Activated naive CD4-positive, alpha-beta T cell treated with anti-CD3 and anti-CD28 coated beads, Interleukin-2, amount 50 U/mL, for 72 hours (primary cell): ENCODE data around the gene RGS17. TPM values are rescaled to one million over a fixed set of nuclear protein-coding genes. Genes with fewer than 3 reads are reported as not detected.
"Not testable (repeated sequence)": the region's sequence is repeated elsewhere in the genome, so short reads cannot be mapped to it uniquely, and the experiment has no call there.

Experiments
- ATAC-seq, 2 donors: fragments of 150-1000 bp; cut with Tn5 transposase; 2 replicates each; pipeline ENCODE4 v1.10.0; 2021; ENCODE audit warnings: mild to moderate bottlenecking in 2 of 2, moderate library complexity in 2 of 2
- DNase-seq, 2 donors: peaks; one replicate each; pipeline ENCODE4 v3.0.0; 2021 to 2022; ENCODE audit warnings: low spot score in 2 of 2
- H3K27ac Mint-ChIP-seq, 2 donors: one replicate each; pipeline ENCODE4 v1.8.0; 2022; ENCODE audit warnings: mild to moderate bottlenecking in 2 of 2, mixed read lengths in 2 of 2
- H3K36me3 Mint-ChIP-seq, 2 donors: one replicate each; pipeline ENCODE4 v1.8.0; 2022; ENCODE audit warnings: mixed read lengths in 2 of 2
- H3K9me3 Mint-ChIP-seq, 2 donors: one replicate each; pipeline ENCODE4 v1.8.0; 2022; ENCODE audit warnings: mixed read lengths in 2 of 2
- total RNA-seq, 2 donors: library from RNA; stranded (reverse); gene quantifications; one replicate each; pipeline ENCODE4 v1.2.3, GENCODE V29; 2022

Gene RGS17
- total RNA-seq, 2 donors from 2014 or later: not detected

DNA sequence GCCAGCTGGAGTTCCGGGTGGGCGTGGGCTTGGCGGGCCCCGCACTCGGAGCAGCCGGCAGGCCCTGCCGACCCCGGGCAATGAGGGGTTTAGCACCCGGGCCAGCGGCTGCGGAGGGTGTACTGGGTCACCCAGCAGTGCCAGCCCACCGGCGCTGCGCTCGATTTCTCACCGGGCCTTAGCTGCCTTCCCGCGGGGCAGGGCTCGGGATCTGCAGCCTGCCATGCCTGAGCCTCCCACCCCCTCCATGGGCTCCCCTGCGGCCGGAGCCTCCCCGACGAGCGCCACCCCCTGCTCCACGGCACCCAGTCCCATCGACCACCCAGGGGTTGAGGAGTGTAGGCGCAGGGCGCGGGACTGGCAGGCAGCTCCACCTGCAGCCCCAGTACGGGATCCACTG, 2.6 kb upstream of the RGS17 start:
- H3K36me3 Mint-ChIP-seq, ATAC-seq, DNase-seq, H3K9me3 Mint-ChIP-seq, H3K27ac Mint-ChIP-seq: not testable (repeated sequence)

GRCh38 chr6:153130515-153131036, 506 bp downstream of the RGS17 start:
- DNase-seq (no peak), ATAC-seq (peak; percentile 20 to 34)
- H3K36me3 Mint-ChIP-seq: peaks cover 6 to 7% of the 10 kb centered on the region in 2 donors
- H3K9me3 Mint-ChIP-seq: no peaks in the 10 kb centered on the region
- no peak overlapping the region for H3K27ac Mint-ChIP-seq

DNA sequence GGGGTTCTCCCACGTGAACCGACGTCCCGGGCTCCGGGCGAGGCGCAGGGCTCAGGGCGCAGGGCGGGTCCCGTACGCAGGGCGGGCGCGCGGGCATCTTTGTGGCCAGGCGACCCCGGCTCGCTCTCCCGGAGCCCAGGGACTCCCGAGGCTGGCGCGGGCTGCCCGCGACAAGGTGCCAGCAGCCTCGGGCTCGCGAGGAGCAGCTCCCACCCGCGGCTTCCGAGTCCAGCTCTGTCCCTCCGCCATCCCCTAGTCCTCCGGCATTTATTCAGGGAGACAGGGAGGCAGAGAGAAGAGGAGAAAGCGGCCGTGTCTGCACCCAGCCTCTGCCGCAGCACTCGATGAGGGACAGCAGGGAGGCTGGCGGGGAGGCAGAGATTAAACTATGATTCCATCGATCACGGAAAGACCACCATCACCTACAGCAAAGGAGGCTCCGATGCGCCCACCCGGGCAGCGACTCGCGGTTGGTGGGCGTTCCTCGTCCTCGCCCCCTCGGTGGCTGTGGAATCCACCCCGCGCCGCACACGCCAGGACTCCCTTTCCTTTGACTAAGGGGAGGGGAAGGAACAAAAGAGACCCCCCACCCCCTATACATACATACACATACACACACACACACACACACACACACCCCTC, 1.1 kb downstream of the RGS17 start:
- DNase-seq (no peak), ATAC-seq (peak in 1 of 2 donors; percentile 43)
- Mint-ChIP-seq H3K36me3 (peaks cover 6 to 7% of the 10 kb centered on the region in 2 donors), H3K9me3 (no peaks in the 10 kb centered on the region), H3K27ac (no peak overlapping the region)

DNA sequence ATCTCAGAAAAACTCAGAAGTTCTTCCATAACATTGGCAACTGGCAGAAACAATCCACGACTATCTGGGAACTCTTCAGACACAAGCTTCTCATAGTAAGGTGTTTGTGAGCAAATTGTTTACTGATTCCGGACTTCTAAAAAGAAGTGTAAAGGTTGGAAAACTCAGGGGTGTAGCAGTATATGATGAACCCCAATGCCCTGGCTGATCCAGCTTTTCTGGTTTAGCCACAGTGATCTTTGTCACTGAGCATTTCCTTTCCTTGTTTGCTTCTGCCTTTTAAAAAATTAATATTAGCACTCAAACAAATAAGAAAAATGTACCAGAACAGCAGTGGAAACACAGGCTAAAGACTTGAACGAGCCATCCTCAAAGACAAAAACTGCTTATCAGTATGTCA, 4.9 kb downstream of the RGS17 start:
- no peak for DNase-seq
- Mint-ChIP-seq H3K36me3 (peaks cover 6 to 7% of the 10 kb centered on the region in 2 donors), H3K27ac (no peak overlapping the region), H3K9me3 (no peaks in the 10 kb centered on the region)
- no peak for ATAC-seq

- Mint-ChIP-seq H3K36me3 (peaks cover 6 to 7% of the 10 kb centered on the region in 2 donors), H3K27ac (no peak overlapping the region), H3K9me3 (no peaks in the 10 kb centered on the region)
- ATAC-seq (no peak), DNase-seq (no peak)
These were observed 6.0 kb downstream of the RGS17 start for GRCh38 chr6:153125032-153125431.

DNA sequence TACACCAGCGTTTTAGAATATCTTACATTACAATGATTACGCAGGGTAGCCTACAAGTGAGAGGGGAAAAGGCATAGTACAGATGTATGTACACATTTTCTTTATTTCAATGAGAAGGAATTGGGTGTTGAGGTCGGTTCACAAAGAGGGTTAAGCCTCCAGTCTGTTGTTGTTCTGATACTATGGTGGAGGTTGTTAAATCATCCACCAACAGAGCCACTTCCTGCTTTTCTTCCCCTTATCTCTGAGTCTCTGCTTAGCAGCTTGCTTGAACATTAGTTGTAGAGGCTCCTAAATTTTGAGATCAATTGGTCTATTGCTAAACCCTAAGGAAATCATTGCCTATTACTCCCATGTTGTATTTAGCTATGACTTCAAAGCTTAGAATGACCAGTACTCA, 7.3 kb downstream of the RGS17 start:
- H3K9me3 Mint-ChIP-seq: no peaks in the 10 kb centered on the region
- H3K36me3 Mint-ChIP-seq: no peaks in the 10 kb centered on the region
- no peak for DNase-seq
- no peak overlapping the region for H3K27ac Mint-ChIP-seq
- no peak for ATAC-seq

- H3K27ac Mint-ChIP-seq: no peak overlapping the region
- no peak for DNase-seq
- no peaks in the 10 kb centered on the region for H3K9me3 Mint-ChIP-seq
- ATAC-seq: no peak
- H3K36me3 Mint-ChIP-seq: no peaks in the 10 kb centered on the region
These were observed 9.8 kb downstream of the RGS17 start for GRCh38 chr6:153121311-153121710.

- H3K9me3 Mint-ChIP-seq: peaks cover 8% of the 10 kb centered on the region in 2 donors
- H3K27ac Mint-ChIP-seq: no peak overlapping the region
- DNase-seq (no peak), ATAC-seq (peak in 1 of 2 donors; percentile 87)
- peaks cover 0 to 7% of the 10 kb centered on the region in 2 donors for H3K36me3 Mint-ChIP-seq
These were observed 12.8 kb downstream of the RGS17 start for GRCh38 chr6:153117986-153118879.

DNA sequence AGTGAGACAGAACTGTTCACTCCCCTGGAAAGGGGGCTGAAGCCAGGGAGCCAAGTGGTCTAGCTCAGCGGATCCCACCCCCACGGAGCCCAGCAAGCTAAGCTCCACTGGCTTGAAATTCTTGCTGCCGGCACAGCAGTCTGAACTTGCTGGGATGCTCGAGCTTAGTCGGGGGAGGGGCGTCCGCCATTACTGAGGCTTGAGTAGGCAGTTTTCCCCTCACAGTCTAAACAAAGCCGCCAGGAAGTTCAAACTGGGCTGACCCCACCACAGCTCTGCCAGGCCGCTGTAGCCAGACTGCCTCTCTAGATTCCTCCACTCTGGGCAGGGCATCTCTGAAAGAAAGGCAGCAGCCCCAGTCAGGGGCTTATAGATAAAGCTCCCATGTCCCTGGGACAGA, 20.0 kb downstream of the RGS17 start:
- not testable (repeated sequence) for H3K27ac Mint-ChIP-seq, ATAC-seq, DNase-seq
- H3K36me3 Mint-ChIP-seq: peaks cover 8 to 25% of the 10 kb centered on the region in 2 donors
- H3K9me3 Mint-ChIP-seq: peaks cover 19 to 23% of the 10 kb centered on the region in 2 donors

DNA sequence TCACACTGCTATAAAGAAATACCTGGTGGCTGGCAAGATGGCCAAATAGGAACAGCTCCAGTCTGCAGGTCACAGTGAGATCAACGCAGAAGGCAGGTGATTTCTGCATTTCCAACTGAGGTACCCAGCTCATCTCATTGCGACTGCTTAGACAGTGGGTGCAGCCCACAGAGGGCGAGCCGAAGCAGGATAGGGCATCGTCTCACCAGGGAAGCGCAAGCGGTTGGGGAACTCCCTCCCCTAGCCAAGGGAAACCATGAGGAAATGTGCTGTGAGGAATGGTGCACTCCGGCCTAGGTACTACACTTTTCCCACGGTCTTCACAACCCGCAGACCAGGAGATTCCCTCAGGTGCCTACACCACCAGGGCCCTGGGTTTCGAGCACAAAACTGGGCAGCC, 20.5 kb downstream of the RGS17 start:
- Mint-ChIP-seq H3K9me3 (peaks cover 19 to 23% of the 10 kb centered on the region in 2 donors), H3K36me3 (peaks cover 8 to 25% of the 10 kb centered on the region in 2 donors)
- not testable (repeated sequence) for H3K27ac Mint-ChIP-seq, DNase-seq, ATAC-seq

- Mint-ChIP-seq H3K9me3 (peaks cover 11 to 16% of the 10 kb centered on the region in 2 donors), H3K27ac (no peak overlapping the region), H3K36me3 (peaks cover 8 to 19% of the 10 kb centered on the region in 2 donors)
- ATAC-seq (no peak), DNase-seq (no peak)
These were observed 22.8 kb downstream of the RGS17 start for GRCh38 chr6:153108315-153108714.

DNA sequence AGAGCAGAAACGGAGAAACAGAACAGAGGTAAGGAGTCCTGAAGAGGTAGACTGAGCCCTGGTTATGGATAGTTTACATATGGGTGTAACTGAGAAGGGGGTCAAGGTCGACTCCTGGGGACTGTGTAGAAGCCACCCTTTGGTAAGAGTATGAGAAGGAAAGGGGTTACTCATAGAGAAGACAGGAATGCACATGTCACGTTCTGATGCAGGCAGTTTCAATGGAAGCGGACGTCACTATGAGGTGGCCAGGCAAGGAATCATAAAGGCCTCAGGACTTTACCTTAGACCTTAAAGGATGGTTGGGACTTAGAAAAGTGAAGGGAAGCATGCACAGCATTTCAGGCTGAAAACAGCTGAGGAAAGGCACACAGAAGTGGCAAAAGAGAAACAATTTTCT, 25.1 kb downstream of the RGS17 start:
- Mint-ChIP-seq H3K36me3 (no peaks in the 10 kb centered on the region), H3K27ac (no peak overlapping the region), H3K9me3 (no peaks in the 10 kb centered on the region)
- DNase-seq: no peak
- ATAC-seq: no peak

DNA sequence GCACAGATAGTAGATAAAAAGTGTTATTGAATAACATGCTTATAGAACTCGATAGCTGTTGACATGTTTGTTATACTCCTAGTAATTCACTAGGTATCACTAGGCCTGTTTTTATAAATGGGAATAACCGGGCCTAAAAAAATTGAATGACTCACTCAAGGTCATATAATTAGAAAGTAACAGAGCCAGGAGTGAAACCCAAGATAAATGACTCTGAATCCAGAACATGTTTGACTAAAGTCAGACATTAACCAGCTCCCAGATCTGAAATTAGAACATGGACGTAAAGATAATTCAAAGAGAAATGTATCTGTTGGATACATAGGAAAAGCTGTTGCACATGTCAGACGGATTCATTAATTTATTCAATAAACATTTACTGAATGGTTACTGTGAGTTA, 26.9 kb downstream of the RGS17 start:
- DNase-seq (no peak), ATAC-seq (no peak)
- Mint-ChIP-seq H3K27ac (no peak overlapping the region), H3K9me3 (no peaks in the 10 kb centered on the region), H3K36me3 (no peaks in the 10 kb centered on the region)

- H3K36me3 Mint-ChIP-seq: no peaks in the 10 kb centered on the region
- no peaks in the 10 kb centered on the region for H3K9me3 Mint-ChIP-seq
- ATAC-seq: no peak
- DNase-seq: no peak
- no peak overlapping the region for H3K27ac Mint-ChIP-seq
These were observed 27.8 kb downstream of the RGS17 start for GRCh38 chr6:153103319-153103655.

DNA sequence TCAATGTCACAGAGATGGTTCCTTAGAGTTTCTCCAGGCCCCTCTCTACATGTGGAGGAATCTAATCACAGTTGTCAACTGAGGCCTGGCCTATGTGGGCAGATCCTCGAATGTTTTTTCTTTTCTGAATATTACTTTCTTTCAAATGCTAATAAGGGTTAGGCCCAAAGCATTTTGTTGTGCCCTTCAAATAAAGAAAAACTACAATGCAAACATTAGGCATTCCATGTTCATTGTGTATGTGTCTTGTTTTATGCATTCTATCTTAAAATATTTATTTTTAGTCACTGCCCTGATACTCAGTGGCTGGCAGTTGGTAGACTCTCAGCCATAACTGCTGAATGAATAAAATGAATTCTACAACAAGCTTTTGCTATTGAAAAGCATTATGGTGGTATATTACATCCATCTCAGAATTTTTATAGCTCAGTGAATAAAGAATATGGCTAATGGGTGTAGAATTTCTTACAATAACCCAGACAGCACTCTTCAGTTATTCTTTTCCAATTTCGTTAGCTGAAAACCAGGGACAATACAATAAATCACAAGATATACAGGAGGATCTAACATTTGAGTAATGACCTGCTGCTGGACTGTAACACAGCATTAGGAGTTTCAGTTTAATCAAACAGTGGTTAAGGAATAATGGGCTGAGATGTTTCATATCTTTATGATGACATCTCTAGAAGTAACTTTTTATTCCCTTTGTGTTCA, 28.3 kb downstream of the RGS17 start:
- no peaks in the 10 kb centered on the region for H3K36me3 Mint-ChIP-seq
- H3K9me3 Mint-ChIP-seq: no peaks in the 10 kb centered on the region
- ATAC-seq: no peak

DNA sequence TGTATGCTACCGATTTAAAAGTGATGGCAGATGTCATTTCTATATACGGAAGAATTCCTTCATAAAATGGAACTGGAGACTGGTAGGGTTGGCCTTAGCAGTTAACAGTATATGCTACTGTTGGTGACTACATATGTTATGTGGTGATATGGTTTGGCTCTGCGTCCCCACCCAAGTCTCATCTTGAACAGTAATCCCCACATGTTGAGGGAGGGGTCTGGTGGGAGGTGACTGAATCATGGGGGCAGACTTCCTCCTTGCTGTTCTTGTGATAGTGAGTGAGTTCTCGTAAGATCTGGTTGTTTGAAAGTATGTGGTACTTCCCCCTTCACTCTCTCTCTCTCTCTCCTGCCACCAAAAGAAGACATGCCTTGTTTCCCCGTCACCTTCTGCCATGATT, 29.6 kb downstream of the RGS17 start:
- Mint-ChIP-seq H3K9me3 (no peaks in the 10 kb centered on the region), H3K27ac (no peak overlapping the region), H3K36me3 (no peaks in the 10 kb centered on the region)
- ATAC-seq (no peak), DNase-seq (no peak)

More for the DNA sequence above, 28.3 kb downstream of the RGS17 start:
- no peak overlapping the region for H3K27ac Mint-ChIP-seq
- DNase-seq: no peak

DNA sequence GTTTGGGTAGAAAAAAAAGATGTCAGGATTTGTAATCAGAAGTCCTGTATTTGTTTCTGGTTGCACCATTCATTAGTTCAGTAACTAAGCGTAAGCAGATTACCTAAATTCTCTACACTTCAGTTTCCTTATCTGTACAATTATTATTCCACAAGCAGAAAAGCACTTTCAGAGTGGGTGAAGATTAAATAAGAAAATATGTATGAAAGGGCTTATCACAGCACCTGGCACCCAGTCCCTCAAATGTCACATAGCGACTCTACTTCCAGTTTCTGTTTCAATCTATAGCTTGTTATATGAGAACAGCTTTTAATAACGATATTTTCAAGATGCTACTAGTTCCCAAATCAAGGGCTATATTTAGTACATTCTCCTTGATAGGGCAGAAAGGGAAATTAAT, 31.4 kb downstream of the RGS17 start:
- ATAC-seq: no peak
- no peaks in the 10 kb centered on the region for H3K36me3 Mint-ChIP-seq
- H3K9me3 Mint-ChIP-seq: no peaks in the 10 kb centered on the region
- H3K27ac Mint-ChIP-seq: no peak overlapping the region
- no peak for DNase-seq
